Embryonic facial prominence (tissue), 1 donor: ENCODE results near the gene DNAJC1.
"Not testable (repeated sequence)": the region's sequence is repeated elsewhere in the genome, so short reads cannot be mapped to it uniquely, and the experiment has no call there.

ENCODE experiments used
- DNase-seq: peaks from one replicate; pipeline ENCODE4 v3.0.0-alpha.2; 2016; ENCODE audit errors: extremely low spot score

DNAJC1 gene

GRCh38 chr10:21827308-21827707 lies 176.2 kb downstream of the DNAJC1 start:
- no peak for DNase-seq

GRCh38 chr10:21826725-21827124 lies 176.8 kb downstream of the DNAJC1 start:
- DNase-seq = no peak

GRCh38 chr10:21825345-21825744 lies 178.2 kb downstream of the DNAJC1 start:
- no peak for DNase-seq

DNA sequence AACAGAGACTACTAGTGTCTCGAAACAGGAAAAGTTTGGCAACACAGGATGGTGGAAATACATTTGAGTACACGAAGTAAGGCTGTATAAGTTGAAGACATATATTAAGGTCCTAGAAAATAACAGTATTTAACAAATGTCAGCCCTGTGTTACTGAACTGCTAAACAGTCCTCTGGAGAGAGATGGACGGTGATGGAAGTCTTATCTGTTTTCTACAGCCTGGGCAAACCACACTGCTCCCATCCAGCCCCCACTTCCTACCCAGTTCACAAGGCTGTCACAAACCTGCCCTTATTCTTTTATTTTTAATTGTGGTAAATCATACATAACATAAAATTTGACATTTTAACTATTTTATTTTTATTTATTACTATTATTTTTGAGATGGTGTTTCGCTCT lies 179.1 kb downstream of the DNAJC1 start:
- DNase-seq = no peak

- DNase-seq = no peak
Observed at GRCh38 chr10:21823617-21824016, 179.9 kb downstream of the DNAJC1 start.

- not testable (repeated sequence) for DNase-seq
Observed at GRCh38 chr10:21822273-21822672, 181.3 kb downstream of the DNAJC1 start.

DNA sequence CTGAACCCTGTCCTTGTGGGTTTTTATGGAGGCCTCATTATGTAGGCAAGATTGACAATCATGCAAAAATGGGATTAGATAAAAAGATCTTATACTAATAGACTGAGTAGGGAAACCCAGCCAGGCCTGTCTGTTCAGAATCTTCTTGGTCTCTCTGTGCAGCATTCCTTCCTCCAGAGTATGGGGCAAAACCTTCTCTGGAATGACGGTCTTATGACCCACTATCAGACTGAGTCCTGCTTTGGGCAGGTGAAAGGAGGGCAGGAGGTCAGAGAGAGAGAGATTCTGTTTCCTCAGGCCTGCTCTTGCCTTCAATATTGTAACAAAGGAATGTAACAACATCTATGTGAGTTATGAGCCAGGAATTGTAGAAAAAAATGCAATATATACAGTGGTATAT lies 182.6 kb downstream of the DNAJC1 start:
- no peak for DNase-seq

DNA sequence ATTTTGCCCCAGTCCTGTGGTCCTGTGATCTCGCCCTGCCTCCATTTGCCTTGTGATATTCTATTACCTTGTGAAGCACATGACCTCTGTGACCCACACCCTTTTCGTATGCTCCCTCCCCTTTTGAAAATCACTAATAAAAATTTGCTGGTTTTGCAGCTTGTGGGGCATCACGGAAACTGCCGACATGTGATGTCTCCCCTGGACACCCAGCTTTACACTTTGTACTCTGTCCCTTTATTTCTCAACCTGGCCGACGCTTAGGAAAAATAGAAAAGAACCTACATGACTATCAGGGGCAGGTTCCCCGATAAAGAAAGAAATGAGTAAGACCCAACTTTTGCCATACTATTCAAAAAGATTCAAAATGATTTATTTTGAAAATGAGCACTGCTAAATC lies 185.1 kb downstream of the DNAJC1 start:
- not testable (repeated sequence) for DNase-seq

DNA sequence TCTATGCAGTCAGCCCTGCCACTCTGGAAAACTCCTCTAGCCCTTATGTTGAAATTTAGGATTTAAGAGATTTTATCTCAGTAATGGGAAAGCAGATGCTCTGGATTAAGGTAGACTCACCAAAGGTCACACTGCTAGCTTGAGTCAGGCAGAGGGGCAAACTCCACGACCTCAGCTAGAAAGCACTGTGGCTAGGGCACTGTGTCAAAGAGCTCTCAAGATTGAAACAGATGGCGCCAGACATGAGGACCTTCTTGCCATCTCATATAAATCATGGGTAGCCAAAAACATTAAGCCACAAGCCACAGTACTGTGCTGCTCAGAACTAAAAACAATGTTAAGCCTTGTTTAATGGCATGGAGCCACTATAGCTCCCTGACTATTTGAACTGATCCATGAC lies 188.7 kb downstream of the DNAJC1 start:
- no peak for DNase-seq

DNA sequence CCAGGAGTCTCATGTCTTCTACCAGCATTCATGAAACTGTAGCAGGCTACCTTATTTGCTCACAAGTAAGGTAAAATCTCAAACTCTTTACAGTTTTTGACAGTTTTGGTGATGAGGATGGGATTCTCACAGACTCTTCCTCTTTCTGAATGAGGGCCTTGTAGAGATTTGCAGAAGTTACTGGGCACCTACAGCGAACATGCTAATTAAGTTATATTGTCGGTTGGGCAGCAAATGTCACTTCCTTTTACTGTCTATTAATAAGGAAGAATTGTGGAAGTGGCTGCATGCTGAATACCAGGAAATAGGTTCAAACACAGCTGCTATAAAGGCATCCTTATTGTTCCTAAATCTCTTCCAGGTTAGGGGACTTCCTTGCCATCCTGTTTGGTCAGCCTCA lies 189.6 kb downstream of the DNAJC1 start:
- DNase-seq = no peak

GRCh38 chr10:21811245-21811585 lies 192.3 kb downstream of the DNAJC1 start:
- no peak for DNase-seq

- no peak for DNase-seq
Observed at GRCh38 chr10:21810582-21811244, 192.8 kb downstream of the DNAJC1 start.

DNA sequence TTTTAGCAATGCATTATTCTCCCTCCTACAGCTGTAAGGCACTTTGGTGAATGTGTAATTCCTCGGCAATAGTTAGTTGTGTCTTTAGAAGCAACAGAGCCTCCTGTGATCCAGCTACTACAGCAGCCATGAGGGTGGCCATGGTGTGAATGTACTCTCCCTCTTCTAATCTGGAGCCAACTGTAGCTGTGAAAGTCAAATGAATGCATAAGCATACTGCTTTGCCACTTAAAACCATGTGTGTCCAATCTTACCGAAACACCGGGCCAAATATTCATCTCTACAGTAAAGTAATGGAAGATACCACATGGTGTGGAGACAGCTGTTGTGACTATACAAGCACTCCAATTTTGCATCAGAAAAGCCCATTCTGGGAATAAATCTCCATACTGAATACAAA lies 195.0 kb downstream of the DNAJC1 start:
- DNase-seq = no peak

- DNase-seq = no peak
Observed at GRCh38 chr10:21807180-21807579, 196.3 kb downstream of the DNAJC1 start.

DNA sequence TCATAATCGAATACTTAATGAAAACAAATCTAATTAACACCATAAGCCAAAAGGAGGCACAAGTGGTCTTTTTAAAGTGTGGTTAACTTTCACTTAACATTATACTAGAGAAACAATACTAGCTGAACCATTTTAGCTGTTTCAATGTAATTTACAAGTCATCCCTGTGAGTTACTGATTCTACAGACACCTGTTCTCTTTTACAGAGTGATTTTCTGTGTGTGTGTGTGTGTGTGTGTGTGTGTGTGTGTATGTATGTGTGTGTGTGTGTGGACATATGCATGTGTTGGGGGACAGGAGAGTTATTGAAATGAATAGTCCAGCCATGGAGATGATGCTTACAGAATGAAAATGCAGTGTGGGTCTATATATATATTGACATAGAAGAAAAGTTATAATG lies 200.2 kb downstream of the DNAJC1 start:
- no peak for DNase-seq

DNA sequence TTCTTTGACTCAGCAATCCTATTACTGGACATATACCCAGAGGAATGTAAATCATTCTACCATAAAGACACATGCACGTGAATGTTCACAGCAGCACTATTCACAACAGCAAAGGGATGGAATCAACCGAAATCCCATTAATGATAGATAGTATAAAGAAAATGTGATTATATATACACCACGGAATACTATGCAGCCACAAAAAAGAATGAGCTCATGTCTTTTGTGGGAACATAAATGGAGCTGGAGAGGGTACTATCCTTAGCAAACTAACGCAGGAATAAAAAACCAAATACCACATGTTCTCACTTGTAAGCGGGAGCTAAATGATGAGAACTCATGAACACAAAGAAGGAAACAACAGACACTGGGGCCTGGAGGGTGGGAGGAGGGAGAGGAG lies 201.9 kb downstream of the DNAJC1 start:
- no peak for DNase-seq

DNA sequence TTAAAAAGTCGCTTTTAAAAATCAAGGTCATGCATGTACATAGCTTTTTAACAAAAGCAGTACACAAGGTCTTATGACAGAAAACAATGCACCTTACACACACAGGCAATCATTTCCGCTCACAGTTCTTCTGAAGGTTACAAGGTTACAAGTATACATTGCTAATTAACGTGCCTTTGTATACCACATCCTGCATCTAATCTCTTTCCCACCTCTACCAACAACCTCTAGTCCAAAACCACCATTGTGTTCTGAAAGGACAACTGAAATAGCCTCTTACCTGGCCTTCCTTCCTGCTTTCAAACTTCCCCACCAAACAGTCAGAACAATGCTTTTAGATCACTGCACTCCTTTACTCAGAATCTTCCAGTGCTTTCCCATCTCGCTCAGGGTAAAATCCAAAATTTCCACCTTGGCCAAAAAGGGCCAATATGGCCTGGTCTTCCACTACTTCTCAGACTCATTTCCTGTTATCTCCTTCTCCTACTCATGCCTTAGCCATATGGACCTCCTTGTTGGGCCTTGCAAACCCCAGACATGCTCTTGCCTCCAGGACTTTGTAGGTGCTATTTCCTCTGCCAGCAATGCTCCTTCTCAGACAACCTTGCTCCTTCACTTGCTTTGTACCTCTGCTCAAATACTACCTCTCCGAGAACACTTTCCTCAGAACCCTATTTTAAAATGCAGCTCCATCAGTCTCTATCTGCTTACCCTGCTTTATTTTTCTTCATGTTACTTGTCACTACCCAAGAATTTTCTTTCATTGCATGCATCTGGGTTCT lies 205.4 kb downstream of the DNAJC1 start:
- no peak for DNase-seq

GRCh38 chr10:21797533-21797932 lies 206.0 kb downstream of the DNAJC1 start:
- no peak for DNase-seq

DNA sequence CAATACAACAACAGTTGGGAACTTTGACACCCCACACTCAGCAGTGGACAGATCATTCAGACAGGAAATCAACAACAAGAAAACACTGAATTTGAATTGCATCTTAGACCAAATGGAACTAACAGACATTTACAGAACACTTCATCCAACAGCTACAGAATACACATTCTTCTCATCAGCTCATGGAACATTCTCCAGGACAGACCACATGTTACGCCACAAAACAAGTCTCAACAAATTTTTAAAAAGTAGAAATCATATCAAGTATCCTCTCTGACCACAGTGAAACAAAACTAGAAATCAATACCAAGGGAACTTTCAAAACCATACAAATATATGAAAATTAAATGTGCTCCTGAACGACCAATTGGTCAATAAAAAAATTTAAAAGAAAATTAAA lies 212.3 kb downstream of the DNAJC1 start:
- no peak for DNase-seq

DNA sequence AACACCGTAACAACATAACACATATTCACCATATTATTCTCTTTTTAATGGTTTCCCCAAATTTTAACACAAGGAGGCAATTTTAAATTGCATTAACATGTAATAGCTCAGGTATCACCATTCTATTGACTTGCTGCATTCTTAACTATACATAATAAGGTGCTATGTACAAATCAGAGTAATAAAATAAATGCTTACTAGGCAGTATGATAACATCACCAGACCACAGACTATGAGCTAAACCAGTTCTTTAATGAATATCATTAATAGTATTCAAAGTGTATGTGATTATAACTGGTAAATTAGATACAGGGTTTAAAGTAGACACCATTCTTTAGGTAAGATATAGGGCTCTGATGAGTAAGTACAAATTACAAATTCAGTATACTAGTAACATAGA lies 226.6 kb downstream of the DNAJC1 start:
- DNase-seq = no peak

GRCh38 chr10:21771219-21771618 lies 232.3 kb downstream of the DNAJC1 start:
- no peak for DNase-seq

- DNase-seq = no peak
Observed at GRCh38 chr10:21769041-21769440, 234.5 kb downstream of the DNAJC1 start.

- DNase-seq = no peak
Observed at GRCh38 chr10:21764466-21765189, 238.9 kb downstream of the DNAJC1 start.
